ENCODE measurements around the gene THSD7B.

DNA sequence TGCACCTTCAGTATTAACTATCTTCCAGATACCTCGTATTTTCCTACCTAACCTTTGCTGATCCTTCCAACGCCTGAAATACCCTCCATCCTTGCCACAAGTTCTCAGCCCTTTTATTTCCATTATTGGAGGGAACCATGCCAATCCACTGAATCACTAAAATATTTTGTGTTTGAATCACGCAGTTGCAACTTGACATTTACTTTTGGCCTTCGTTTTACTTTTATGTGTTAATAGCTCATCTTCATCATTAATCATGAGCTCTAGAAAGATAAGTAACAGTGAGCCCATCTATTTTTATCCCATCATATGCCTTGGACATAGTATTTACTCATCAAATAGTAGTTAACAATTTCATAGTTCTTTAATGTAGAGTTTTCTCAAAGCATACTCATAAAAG, 463.2 kb downstream of the THSD7B start:
- TF ChIP-seq, protein P1, sequence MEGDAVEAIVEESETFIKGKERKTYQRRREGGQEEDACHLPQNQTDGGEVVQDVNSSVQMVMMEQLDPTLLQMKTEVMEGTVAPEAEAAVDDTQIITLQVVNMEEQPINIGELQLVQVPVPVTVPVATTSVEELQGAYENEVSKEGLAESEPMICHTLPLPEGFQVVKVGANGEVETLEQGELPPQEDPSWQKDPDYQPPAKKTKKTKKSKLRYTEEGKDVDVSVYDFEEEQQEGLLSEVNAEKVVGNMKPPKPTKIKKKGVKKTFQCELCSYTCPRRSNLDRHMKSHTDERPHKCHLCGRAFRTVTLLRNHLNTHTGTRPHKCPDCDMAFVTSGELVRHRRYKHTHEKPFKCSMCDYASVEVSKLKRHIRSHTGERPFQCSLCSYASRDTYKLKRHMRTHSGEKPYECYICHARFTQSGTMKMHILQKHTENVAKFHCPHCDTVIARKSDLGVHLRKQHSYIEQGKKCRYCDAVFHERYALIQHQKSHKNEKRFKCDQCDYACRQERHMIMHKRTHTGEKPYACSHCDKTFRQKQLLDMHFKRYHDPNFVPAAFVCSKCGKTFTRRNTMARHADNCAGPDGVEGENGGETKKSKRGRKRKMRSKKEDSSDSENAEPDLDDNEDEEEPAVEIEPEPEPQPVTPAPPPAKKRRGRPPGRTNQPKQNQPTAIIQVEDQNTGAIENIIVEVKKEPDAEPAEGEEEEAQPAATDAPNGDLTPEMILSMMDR (IDR thresholded peaks at IDR 0.05 in 8 of 11, conservative IDR thresholded peaks at IDR 0.05 in 3 of 11), result no peak
- TF ChIP-seq POLR2A (IDR thresholded peaks at IDR 0.05), result no peak

Data from spleen (tissue), 7 donors.